Keratinocyte (primary cell): ENCODE results near the gene TMEM40. TPM values are rescaled to one million over a fixed set of nuclear protein-coding genes. Genes with fewer than 3 reads are reported as not detected.
"Not testable (repeated sequence)": the region's sequence is repeated elsewhere in the genome, so short reads cannot be mapped to it uniquely, and the experiment has no call there.

Source experiments
- DNase-seq: peaks from one replicate; pipeline ENCODE4 v3.0.0-alpha.2; 2011; ENCODE audit warnings: low read depth, missing footprints, low spot score
- FAIRE-seq: peaks from 2 replicates; lab custom pipeline; 2011; peaks lifted over from hg19 to GRCh38; lab: Jason Lieb, UNC
- H2AFZ ChIP-seq: 2 replicates; pipeline ENCODE4 v1.6.0; 2012; ENCODE audit warnings: low read length, control low read depth, inconsistent platforms; ENCODE audit not compliant: control insufficient read depth
- H3K27ac ChIP-seq: 2 replicates; pipeline ENCODE4 v1.5.1; 2011; ENCODE audit warnings: low read length; ENCODE audit not compliant: control insufficient read depth, insufficient read depth
- H3K27me3 ChIP-seq: 3 replicates; pipeline ENCODE4 v1.6.0; 2011; ENCODE audit warnings: low read length; ENCODE audit not compliant: control insufficient read depth, insufficient read depth; ENCODE audit errors: extremely low read depth
- H3K36me3 ChIP-seq, 2 experiments: 2 replicates in 1 of 2; 3 replicates in 1 of 2; pipeline ENCODE4 v1.5.1; 2011; ENCODE audit warnings: low read length in 2 of 2, mild to moderate bottlenecking in 1 of 2; ENCODE audit not compliant: control insufficient read depth in 2 of 2, insufficient read depth in 2 of 2; ENCODE audit errors: extremely low read depth in 1 of 2
- H3K4me1 ChIP-seq: 3 replicates; pipeline ENCODE4 v1.5.1; 2011; ENCODE audit warnings: low read length; ENCODE audit not compliant: control insufficient read depth, insufficient read depth; ENCODE audit errors: extremely low read depth
- H3K4me2 ChIP-seq: 3 replicates; pipeline ENCODE4 v1.6.0; 2011; ENCODE audit warnings: low read depth, low read length; ENCODE audit not compliant: control insufficient read depth, insufficient read depth; ENCODE audit errors: extremely low read depth
- H3K4me3 ChIP-seq, 3 experiments: fragments of 200-600 bp in 1 of 3; sonication (generic) in 1 of 3; 2 replicates in 2 of 3; 3 replicates in 1 of 3; pipeline ENCODE4 v1.5.1; 2011 to 2016; ENCODE audit warnings: low read length in 3 of 3, mild to moderate bottlenecking in 3 of 3, control low read depth in 2 of 3, inconsistent platforms in 1 of 3, low read depth in 1 of 3, mixed read lengths in 1 of 3, mixed run types in 1 of 3, moderate library complexity in 1 of 3; ENCODE audit not compliant: control insufficient read depth in 2 of 3, insufficient read depth in 2 of 3; ENCODE audit errors: extremely low read depth in 1 of 3
- H3K79me2 ChIP-seq: 2 replicates; pipeline ENCODE4 v1.6.0; 2012; ENCODE audit warnings: low read length; ENCODE audit not compliant: control insufficient read depth, insufficient read depth
- H3K9ac ChIP-seq: 3 replicates; pipeline ENCODE4 v1.6.0; 2011; ENCODE audit warnings: low read length; ENCODE audit not compliant: control insufficient read depth, insufficient read depth; ENCODE audit errors: extremely low read depth
- H3K9me1 ChIP-seq: 3 replicates; pipeline ENCODE4 v1.6.0; 2011; ENCODE audit warnings: low read length; ENCODE audit not compliant: control insufficient read depth, insufficient read depth; ENCODE audit errors: extremely low read depth
- H3K9me3 ChIP-seq: 2 replicates; pipeline ENCODE4 v1.5.1; 2012; ENCODE audit warnings: low read depth, low read length; ENCODE audit not compliant: control insufficient read depth
- H4K20me1 ChIP-seq: 3 replicates; pipeline ENCODE4 v1.6.0; 2011; ENCODE audit warnings: low read length; ENCODE audit not compliant: control insufficient read depth, insufficient read depth; ENCODE audit errors: extremely low read depth
- EZH2 ChIP-seq: IDR thresholded peaks from one replicate; pipeline ENCODE4 v1.6.1; 2012; ENCODE audit warnings: inconsistent platforms, mild to moderate bottlenecking, low read length, moderate library complexity
- dilution Hi-C: fragments of 300-500 bp; cut with MboI; formaldehyde crosslinking; loops from one replicate; pipeline ENCODE4 v1.7.0; 2020; ENCODE audit warnings: low sequenced_read_pairs; ENCODE audit not compliant: extremely low pct_ligation_motif_present
- polyA plus RNA-seq, 5 experiments: library from polyadenylated mRNA; depleted of rRNA in 3 of 5; stranded (reverse) in 3 of 5; stranded (forward) in 1 of 5; unstranded in 1 of 5; fragments of >200 nt; gene quantifications; 1 replicate in 1 of 5; 2 replicates in 3 of 5; 3 replicates in 1 of 5; pipeline versions ENCODE4 v1.2.1 to v1.2.3, GENCODE V29; 2011 to 2012; ENCODE audit warnings: missing spikeins in 2 of 5, low read depth in 1 of 5, low replicate concordance in 1 of 5
- TF ChIP-seq, protein P1 (sequence below), 3 experiments: IDR thresholded peaks in 1 of 3; conservative IDR thresholded peaks in 1 of 3; optimal IDR thresholded peaks in 1 of 3; 2 replicates in 2 of 3; 3 replicates in 1 of 3; pipeline versions ENCODE3 to v1.5.1; 2011; ENCODE audit warnings: low read length in 3 of 3, mild to moderate bottlenecking in 3 of 3, moderate library complexity in 2 of 3, control low read depth in 1 of 3, inconsistent platforms in 1 of 3; ENCODE audit not compliant: insufficient read depth in 2 of 3; ENCODE audit errors: extremely low read depth in 1 of 3

Gene TMEM40
- polyA plus RNA-seq, 1 donor (not counting 4 experiments of a cell fraction or from before 2014, with no cell fraction given): 311 TPM

DNA sequence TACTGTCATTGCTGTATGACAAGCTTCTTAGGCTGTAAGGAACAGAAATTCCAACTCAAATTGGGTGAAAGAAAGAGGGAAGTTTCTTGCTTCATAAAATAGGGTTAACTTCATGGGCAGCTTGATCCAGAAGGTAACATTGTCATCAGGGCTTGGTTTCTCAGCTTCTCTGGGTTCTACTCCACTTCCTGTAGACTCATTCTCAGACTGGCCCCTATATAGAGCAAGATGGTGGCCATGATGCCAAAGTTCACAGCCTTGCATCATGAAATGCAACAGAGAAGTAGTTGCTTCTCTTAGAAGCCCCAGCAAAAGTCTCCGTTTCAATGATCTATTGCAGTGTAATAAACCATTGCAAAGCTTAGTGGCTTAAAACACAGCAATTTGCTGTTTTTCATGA is 33.6 kb downstream of the TMEM40 start:
- dilution Hi-C loops: no loop called here
- H3K9me1 ChIP-seq: no peaks in the 10 kb centered on the region
- H3K27ac ChIP-seq: no peak overlapping the region
- no peaks in the 10 kb centered on the region for H3K79me2 ChIP-seq
- no peak for FAIRE-seq
- peaks cover 2% of the 10 kb centered on the region for H3K4me1 ChIP-seq
- H4K20me1 ChIP-seq: no peaks in the 10 kb centered on the region
- no peaks in the 10 kb centered on the region for H3K36me3 ChIP-seq
- TF ChIP-seq EZH2: no peak
- TF ChIP-seq, protein P1, sequence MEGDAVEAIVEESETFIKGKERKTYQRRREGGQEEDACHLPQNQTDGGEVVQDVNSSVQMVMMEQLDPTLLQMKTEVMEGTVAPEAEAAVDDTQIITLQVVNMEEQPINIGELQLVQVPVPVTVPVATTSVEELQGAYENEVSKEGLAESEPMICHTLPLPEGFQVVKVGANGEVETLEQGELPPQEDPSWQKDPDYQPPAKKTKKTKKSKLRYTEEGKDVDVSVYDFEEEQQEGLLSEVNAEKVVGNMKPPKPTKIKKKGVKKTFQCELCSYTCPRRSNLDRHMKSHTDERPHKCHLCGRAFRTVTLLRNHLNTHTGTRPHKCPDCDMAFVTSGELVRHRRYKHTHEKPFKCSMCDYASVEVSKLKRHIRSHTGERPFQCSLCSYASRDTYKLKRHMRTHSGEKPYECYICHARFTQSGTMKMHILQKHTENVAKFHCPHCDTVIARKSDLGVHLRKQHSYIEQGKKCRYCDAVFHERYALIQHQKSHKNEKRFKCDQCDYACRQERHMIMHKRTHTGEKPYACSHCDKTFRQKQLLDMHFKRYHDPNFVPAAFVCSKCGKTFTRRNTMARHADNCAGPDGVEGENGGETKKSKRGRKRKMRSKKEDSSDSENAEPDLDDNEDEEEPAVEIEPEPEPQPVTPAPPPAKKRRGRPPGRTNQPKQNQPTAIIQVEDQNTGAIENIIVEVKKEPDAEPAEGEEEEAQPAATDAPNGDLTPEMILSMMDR (optimal IDR thresholded peaks at IDR 0.05 in 1 of 3, IDR thresholded peaks at IDR 0.05 in 1 of 3, conservative IDR thresholded peaks at IDR 0.05 in 1 of 3; ENCODE audit: extremely low read depth in 1 of 3, insufficient read depth in 2 of 3, low read length in 3 of 3): no peak
- H3K9me3 ChIP-seq: no peaks in the 10 kb centered on the region
- DNase-seq: no peak
- no peak overlapping the region for H3K4me3 ChIP-seq
- no peak overlapping the region for H3K4me2 ChIP-seq
- H3K27me3 ChIP-seq: no peaks in the 10 kb centered on the region
- no peak overlapping the region for H3K9ac ChIP-seq
- no peak overlapping the region for H2AFZ ChIP-seq

DNA sequence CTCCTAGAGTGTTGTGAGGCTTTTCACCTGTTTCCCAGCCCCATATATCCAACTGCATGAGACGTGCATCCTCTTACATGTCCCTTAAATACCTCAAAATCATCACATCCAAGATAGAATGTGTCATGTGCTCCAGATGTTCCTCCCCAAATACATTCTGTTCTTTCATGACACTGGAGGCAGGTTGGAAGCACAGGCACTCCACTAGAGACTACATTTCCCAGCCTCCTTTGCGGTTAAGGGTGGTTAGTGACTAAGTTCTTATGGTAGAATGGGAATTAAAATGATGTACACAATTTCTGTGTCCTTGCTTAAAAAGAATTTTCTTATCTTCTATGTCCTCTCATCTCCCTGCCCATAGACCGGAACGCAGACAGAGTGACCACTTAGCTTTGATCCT is 34.3 kb downstream of the TMEM40 start:
- H4K20me1 ChIP-seq: no peaks in the 10 kb centered on the region
- no peaks in the 10 kb centered on the region for H3K36me3 ChIP-seq
- no peak overlapping the region for H3K4me3 ChIP-seq
- no peaks in the 10 kb centered on the region for H3K9me1 ChIP-seq
- no peak for TF ChIP-seq EZH2
- TF ChIP-seq, protein P1 (optimal IDR thresholded peaks at IDR 0.05 in 1 of 3, IDR thresholded peaks at IDR 0.05 in 1 of 3, conservative IDR thresholded peaks at IDR 0.05 in 1 of 3; ENCODE audit: extremely low read depth in 1 of 3, insufficient read depth in 2 of 3, low read length in 3 of 3): no peak
- peaks cover 2% of the 10 kb centered on the region for H3K4me1 ChIP-seq
- dilution Hi-C loops: no loop called here
- H3K27me3 ChIP-seq: no peaks in the 10 kb centered on the region
- no peaks in the 10 kb centered on the region for H3K79me2 ChIP-seq
- no peak for DNase-seq
- no peak overlapping the region for H3K4me2 ChIP-seq
- no peak overlapping the region for H3K27ac ChIP-seq
- no peaks in the 10 kb centered on the region for H3K9me3 ChIP-seq
- no peak overlapping the region for H3K9ac ChIP-seq
- no peak overlapping the region for H2AFZ ChIP-seq
- no peak for FAIRE-seq

DNA sequence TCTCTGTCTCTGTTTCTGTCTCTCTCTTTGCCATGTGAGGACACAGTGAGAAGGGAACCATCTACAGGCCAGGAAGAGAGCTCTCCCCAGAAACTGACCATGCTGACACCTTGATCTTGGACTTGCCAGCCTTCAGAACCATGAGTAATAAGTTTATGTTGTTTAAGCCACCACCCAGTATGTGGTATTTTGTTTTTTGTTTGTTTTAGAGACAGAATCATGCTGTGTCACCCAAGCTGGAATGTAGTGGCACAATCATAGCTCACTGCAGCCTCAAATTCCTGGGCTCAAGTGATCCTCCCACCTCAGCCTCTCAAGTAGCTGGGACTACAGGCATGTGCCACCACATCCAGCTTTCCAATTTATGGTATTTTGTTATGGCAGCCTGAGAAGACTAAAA is 35.7 kb downstream of the TMEM40 start:
- H3K4me2 ChIP-seq, H3K27me3 ChIP-seq, FAIRE-seq, H4K20me1 ChIP-seq, H3K9ac ChIP-seq, H3K9me1 ChIP-seq, H3K79me2 ChIP-seq, DNase-seq, H2AFZ ChIP-seq, H3K4me3 ChIP-seq, H3K9me3 ChIP-seq, H3K27ac ChIP-seq, H3K36me3 ChIP-seq, dilution Hi-C loops, H3K4me1 ChIP-seq: not testable (repeated sequence)
